ENCODE data around the gene SIAH3.

GRCh38 chr13:45885194-45885593 is 33.6 kb upstream of the SIAH3 start:
- TF ChIP-seq MAX (IDR thresholded peaks at IDR 0.05) (no peak), EGR1 (IDR thresholded peaks at IDR 0.05) (no peak), RAD21 (IDR thresholded peaks at IDR 0.05; ENCODE audit: low read depth) (no peak), TCF12 (IDR thresholded peaks at IDR 0.05; ENCODE audit: low read depth) (no peak), REST (IDR thresholded peaks at IDR 0.05; ENCODE audit: low read depth) (no peak), CEBPB (IDR thresholded peaks at IDR 0.05) (no peak), NFIC (IDR thresholded peaks at IDR 0.05) (no peak), USF1 (IDR thresholded peaks at IDR 0.05) (no peak), TAF1 (IDR thresholded peaks at IDR 0.05; ENCODE audit: low read depth) (no peak), FOXM1 (IDR thresholded peaks at IDR 0.05; ENCODE audit: borderline replicate concordance, low read depth) (no peak), CREB1 (IDR thresholded peaks at IDR 0.05; ENCODE audit: low read depth) (no peak), EP300 (IDR thresholded peaks at IDR 0.05; ENCODE audit: borderline replicate concordance) (no peak)
